Left ventricle myocardium superior (tissue), 1 donor: ENCODE data around the gene RASGRP3. TPM values are rescaled to one million over a fixed set of nuclear protein-coding genes. Genes with fewer than 3 reads are reported as not detected.
"Not testable (repeated sequence)": the region's sequence is repeated elsewhere in the genome, so short reads cannot be mapped to it uniquely, and the experiment has no call there.

Source experiments
- ATAC-seq: fragments of 200-7000 bp; cut with Tn5 transposase; one replicate; pipeline ENCODE4 v1.9.1; 2020; ENCODE audit warnings: mild to moderate bottlenecking, moderate library complexity
- DNase-seq: peaks from one replicate; pipeline ENCODE4 v3.0.0-alpha.2; 2020
- intact Hi-C: fragments of 100-400 bp; cut with micrococcal nuclease; formaldehyde crosslinking; loops from one replicate; pipeline ENCODE4 v1.11.0; 2022
- long read RNA-seq: library from polyadenylated mRNA; unstranded; transcript quantifications from one replicate; pipeline ENCODE4 v2.0.0, GENCODE V29; 2021
- total RNA-seq: library from RNA; stranded (reverse); fragmentation: NEBNext Ultra II Directional; extraction: Animal tissue kit (Norgen Biotek cat#: 25700); gene quantifications from one replicate; pipeline ENCODE4 v1.2.1, GENCODE V29; 2021
- donor health status: DM: no; HTN: yes; CAD: no; lungs with severe emphysema.

The RASGRP3 gene, protein sequence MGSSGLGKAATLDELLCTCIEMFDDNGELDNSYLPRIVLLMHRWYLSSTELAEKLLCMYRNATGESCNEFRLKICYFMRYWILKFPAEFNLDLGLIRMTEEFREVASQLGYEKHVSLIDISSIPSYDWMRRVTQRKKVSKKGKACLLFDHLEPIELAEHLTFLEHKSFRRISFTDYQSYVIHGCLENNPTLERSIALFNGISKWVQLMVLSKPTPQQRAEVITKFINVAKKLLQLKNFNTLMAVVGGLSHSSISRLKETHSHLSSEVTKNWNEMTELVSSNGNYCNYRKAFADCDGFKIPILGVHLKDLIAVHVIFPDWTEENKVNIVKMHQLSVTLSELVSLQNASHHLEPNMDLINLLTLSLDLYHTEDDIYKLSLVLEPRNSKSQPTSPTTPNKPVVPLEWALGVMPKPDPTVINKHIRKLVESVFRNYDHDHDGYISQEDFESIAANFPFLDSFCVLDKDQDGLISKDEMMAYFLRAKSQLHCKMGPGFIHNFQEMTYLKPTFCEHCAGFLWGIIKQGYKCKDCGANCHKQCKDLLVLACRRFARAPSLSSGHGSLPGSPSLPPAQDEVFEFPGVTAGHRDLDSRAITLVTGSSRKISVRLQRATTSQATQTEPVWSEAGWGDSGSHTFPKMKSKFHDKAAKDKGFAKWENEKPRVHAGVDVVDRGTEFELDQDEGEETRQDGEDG
- total RNA-seq = 53.8 TPM
- long read RNA-seq, full-length matches to known transcripts = 9 of 46 reads
- long read RNA-seq, partial matches to known transcripts = 8 of 46 reads
- long read RNA-seq, other reads (novel, unspliced or antisense) = 29 of 46 reads

GRCh38 chr2:33476131-33476792 is at the start of gene RASGRP3:
TSS of gene RASGRP3 (plus strand) at chr2:33476649. CDS start at chr2:33515137, 38,488 bp downstream.
- intact Hi-C loops = no loop called here
- ATAC-seq = peak; percentile 84

GRCh38 chr2:33426666-33427231 is 49.7 kb upstream of the RASGRP3 start:
- DNase-seq (peak; percentile 44), ATAC-seq (peak; percentile 83)
- intact Hi-C loops = no loop called here

More at GRCh38 chr2:33476131-33476792, at the start of gene RASGRP3:
- DNase-seq = peak; percentile 92

DNA sequence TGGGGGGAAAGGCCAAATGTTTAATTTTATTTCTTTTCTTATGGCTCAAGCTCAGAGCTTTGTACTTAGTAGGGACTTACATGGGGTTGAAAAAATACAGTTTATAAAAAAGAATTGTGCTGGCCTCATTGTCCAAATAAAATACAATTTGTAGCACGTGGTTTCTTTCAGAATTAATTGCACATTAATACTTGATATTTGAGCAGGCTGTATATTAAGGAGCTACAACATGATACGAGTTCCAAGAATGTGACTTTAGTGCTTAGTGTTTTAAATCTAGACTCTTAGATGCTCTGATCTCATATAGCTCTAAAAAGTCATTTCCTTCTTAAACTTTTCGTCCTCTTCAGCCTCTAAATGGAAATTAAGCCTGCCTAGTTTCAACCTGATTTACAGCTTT is 46.4 kb upstream of the RASGRP3 start:
- intact Hi-C loops = no loop called here
- DNase-seq (no peak), ATAC-seq (no peak)

DNA sequence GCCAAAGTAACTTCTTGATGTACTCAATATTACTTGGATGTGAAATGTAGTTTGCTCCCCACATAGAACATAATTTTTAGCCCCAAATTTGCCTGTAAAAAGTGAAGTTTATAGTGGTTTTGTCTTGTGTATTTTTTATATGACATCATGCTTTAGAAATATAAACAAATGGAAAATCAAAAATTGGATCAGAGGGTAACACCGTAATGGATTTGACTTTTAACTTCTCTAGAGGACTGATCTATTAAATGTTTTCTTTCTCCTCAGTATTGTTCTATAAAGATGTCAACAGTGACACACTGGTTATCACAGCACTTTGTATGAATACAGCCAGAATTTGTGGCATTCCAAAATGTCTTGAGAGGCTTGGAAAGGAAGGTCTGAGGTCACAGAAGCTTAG is 45.6 kb upstream of the RASGRP3 start:
- intact Hi-C loops = no loop called here
- DNase-seq (no peak), ATAC-seq (no peak)

GRCh38 chr2:33432871-33433270 is 43.6 kb upstream of the RASGRP3 start:
- intact Hi-C loops = no loop called here
- DNase-seq = no peak
- ATAC-seq = no peak

- intact Hi-C loops = no loop called here
- no peak for DNase-seq
- peak; percentile 94 for ATAC-seq
These were observed 42.9 kb upstream of the RASGRP3 start for GRCh38 chr2:33433279-33434235.

DNA sequence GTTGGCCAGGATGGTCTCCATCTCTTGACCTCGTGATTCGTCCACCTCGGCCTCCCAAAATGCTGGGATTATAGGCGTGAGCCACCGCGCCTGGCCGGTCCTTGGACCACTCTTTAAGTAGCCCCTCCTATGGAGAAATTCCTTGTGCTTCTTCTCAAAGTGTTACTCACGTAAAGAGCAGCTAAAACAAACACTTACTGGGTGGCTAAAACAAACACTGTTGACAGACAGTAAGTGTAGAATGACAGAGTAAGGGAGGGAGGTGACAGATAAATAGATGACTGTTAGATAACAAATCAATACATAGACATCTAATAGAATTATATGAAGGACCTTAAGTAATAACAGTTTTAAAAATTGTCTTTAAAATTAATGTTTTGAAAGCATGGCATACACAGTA is 40.9 kb upstream of the RASGRP3 start:
- no peak for ATAC-seq
- DNase-seq = no peak
- intact Hi-C loops = no loop called here

- DNase-seq (no peak), ATAC-seq (no peak)
- intact Hi-C loops = no loop called here
These were observed 40.4 kb upstream of the RASGRP3 start for GRCh38 chr2:33436083-33436482.

DNA sequence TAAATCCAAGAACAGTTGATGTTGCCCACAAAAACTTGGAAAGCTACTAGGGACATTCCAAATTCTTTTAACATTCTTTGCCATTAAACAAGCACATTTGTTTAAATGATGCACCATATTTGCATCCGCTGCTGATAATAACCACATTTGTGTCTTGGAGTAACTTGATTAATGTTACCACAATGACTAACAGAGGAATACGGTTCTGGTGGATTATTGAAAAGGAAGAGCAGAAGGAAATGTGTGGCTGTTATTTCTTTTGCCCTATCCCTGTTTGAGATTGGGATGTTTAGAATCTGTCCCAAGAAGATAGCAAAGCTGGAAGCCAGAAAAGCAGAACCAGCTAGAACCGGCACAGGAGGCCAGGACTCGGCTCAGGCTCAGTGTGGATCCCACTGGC is 39.2 kb upstream of the RASGRP3 start:
- ATAC-seq = no peak
- intact Hi-C loops = no loop called here
- no peak for DNase-seq

DNA sequence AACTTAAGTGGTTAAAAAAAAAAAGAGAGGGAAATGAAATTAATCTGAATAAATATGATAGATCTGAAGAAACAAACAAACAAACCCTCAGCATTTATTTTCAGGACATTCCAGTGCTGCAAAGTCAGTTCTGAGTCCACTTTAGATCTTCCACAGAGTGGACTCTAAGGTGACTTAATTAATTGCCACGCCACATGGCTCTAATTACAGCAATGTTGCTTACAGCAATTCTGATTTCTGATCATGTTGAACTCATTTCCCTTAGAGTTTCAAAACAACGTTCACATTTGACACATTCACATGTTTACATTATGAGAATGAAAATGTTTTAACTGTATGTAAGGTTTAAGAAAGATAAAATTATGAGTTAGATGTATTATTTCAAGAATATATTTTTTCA is 38.6 kb upstream of the RASGRP3 start:
- intact Hi-C loops = no loop called here
- DNase-seq = no peak

GRCh38 chr2:33441235-33441810 is 35.1 kb upstream of the RASGRP3 start:
- DNase-seq (peak; percentile 49), ATAC-seq (peak; percentile 78)
- intact Hi-C loops = no loop called here

More for the DNA sequence above, 38.6 kb upstream of the RASGRP3 start:
- no peak for ATAC-seq

- ATAC-seq, DNase-seq, intact Hi-C loops: not testable (repeated sequence)
These were observed 34.4 kb upstream of the RASGRP3 start for GRCh38 chr2:33442052-33442451.

DNA sequence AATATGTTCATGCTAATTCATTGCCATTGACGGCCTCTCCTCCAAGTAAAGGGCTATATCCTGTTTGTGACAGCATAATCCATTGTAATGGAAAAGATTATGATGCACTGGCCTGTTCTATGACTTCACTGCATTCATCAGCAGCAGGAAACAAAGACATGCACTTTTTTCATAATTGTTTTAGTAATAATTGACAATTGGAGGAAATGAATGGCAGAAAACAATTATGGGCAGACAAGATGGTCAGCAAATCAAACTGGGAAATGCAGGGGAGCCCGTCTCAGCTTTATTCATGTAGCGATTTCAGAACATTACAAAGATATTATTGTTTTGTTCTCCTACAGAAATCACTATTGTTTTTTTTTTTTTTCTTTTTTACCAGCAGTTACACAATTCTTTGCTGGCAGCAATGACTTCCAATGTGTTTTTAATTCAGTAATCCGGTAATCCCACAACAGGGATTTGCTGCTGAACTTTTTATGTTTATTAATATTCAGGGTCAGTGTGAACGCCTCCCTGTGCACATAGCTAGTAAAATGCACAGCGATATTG is 33.8 kb upstream of the RASGRP3 start:
- peak; percentile 62 for ATAC-seq
- intact Hi-C loops = no loop called here
- DNase-seq = no peak

DNA sequence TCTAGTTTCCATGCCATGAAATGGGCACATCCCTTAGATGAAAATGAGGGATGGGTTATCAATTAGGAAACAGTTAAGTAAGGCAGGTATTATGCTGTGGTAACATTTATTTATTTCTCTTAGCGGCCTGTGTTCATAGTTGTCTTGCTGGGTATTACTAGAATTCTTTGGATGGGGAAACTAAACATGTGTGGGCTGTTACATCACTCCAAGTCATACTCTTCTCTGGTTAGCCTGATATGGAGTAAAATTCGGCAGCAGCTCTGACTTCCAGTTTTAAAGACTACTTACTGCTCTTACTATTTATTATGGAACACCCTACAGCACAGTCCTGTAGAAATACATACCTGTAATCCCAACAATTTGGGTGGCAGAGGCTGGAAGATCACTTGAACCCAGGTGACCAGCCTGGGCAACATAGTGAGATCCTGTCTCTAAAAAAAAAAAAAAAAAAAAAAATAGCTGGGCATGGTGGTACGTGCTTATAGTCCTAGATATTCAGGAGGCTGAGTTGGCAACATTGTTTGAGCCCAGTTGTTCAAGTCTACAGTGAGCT is 33.1 kb upstream of the RASGRP3 start:
- intact Hi-C loops = no loop called here
- DNase-seq (no peak), ATAC-seq (peak; percentile 62)

DNA sequence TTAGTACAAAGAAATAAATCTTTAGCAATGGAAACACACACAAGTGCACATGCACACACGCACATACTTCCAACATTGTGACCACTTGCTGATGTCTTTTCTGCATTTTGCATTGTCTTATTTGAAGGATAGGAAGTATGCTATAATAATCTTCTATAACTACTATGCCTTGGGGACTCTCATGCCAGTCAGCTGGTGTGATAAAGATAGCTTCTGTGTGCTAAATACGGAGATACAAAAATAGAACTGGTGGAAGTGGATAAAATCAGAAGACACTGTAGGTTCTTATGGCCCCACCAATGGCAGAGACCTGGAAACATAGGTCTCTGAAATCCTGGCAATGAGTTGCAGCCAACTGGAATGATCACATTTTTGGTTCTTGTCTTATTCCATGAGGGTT is 31.5 kb upstream of the RASGRP3 start:
- DNase-seq (no peak), ATAC-seq (peak; percentile 75)
- intact Hi-C loops = no loop called here

GRCh38 chr2:33448220-33448899 is 28.1 kb upstream of the RASGRP3 start:
- ATAC-seq (no peak), DNase-seq (no peak)
- intact Hi-C loops = no loop called here

DNA sequence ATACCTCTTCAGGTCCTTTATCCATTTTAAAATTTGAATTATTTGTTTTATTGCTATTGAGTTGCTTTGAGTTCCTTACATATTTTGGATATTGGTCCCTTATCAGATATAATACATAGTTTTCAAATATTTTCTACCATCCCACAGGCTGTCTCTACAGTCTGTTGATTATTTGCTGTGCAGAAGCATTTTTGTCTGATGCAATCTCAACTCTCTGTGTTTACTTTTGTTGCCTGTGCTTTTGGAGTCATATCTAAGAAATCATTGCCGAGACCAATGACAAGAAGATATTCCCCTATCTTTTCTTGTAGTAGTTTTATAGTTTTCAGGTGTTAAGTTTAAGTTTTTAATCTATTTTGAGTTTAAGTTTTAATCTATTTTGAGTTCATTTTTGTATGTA is 25.2 kb upstream of the RASGRP3 start:
- DNase-seq (no peak), ATAC-seq (no peak)
- intact Hi-C loops = no loop called here
